ENCODE measurements around the gene EDNRB. TPM values are rescaled to one million over a fixed set of nuclear protein-coding genes. Genes with fewer than 3 reads are reported as not detected.

EDNRB gene
- total RNA-seq, 1 experiment from 2014 or later: 0.22 TPM

GRCh38 chr13:77908531-77908930, 10.1 kb downstream of the EDNRB start:
- no peak for TF ChIP-seq SP1 (IDR thresholded peaks at IDR 0.05; ENCODE audit: low read depth)
- TF ChIP-seq EZH2 (IDR thresholded peaks at IDR 0.05): no peak
- TF ChIP-seq JUND (IDR thresholded peaks at IDR 0.05): no peak
- no peak for TF ChIP-seq SRF (IDR thresholded peaks at IDR 0.05; ENCODE audit: low read depth)
- TF ChIP-seq CBX3 (IDR thresholded peaks at IDR 0.05; ENCODE audit: low read depth): no peak
- no peak for TF ChIP-seq ELF1 (IDR thresholded peaks at IDR 0.05; ENCODE audit: borderline replicate concordance, low read depth)
- H2AFZ ChIP-seq (ENCODE audit: low read depth, low read length, poor library complexity, severe bottlenecking): no peak overlapping the region
- no peaks in the 10 kb centered on the region for H3K9me2 ChIP-seq (ENCODE audit: insufficient read depth)
- CTCF ChIA-PET: no interaction called here
- H3K27me3 ChIP-seq (ENCODE audit: insufficient read depth, low read length): no peaks in the 10 kb centered on the region
- H3K4me1 ChIP-seq (ENCODE audit: control insufficient read depth in 1 of 2, insufficient read depth in 2 of 2, low read length in 2 of 2): no peaks in the 10 kb centered on the region
- no TSS peak for BruUV-seq (replicated peaks)
- no peaks in the 10 kb centered on the region for H3K36me3 ChIP-seq (ENCODE audit: control insufficient read depth in 1 of 2, insufficient read depth in 2 of 2, low read length in 2 of 2)
- H3K27ac ChIP-seq (ENCODE audit: low read depth, low read length): no peak overlapping the region
- no peak overlapping the region for H3K9ac ChIP-seq (ENCODE audit: low read length)
- no peak for ATAC-seq
- H3K4me2 ChIP-seq (ENCODE audit: low read length): no peak overlapping the region
- POLR2A ChIA-PET: no interaction called here
- no peak overlapping the region for H3K4me3 ChIP-seq (replicated peaks in 1 of 2; ENCODE audit: low read depth in 1 of 2, low read length in 2 of 2)
- RAD21 ChIA-PET (ENCODE audit: low non-redundant PET in 1 of 2, low total read pairs in 2 of 2, uncharacterized antibody in 2 of 2, unreplicated experiment in 2 of 2): no interaction called here
- intact Hi-C loops (cut with micrococcal nuclease): no loop called here
- H3K79me2 ChIP-seq (ENCODE audit: insufficient read depth, low read length): no peaks in the 10 kb centered on the region
- H4K20me1 ChIP-seq (ENCODE audit: insufficient read depth): no peaks in the 10 kb centered on the region
- no peak for DNase-seq (ENCODE audit: low read depth, low spot score)
- no peaks in the 10 kb centered on the region; a peak in 1 of 4 replicates for H3K9me3 ChIP-seq (ENCODE audit: control insufficient read depth in 1 of 2, insufficient read depth in 1 of 2, low read depth in 1 of 2, low read length in 2 of 2)

- Histone ChIP-seq H3K27ac (ENCODE audit: low read depth, low read length) (no peak overlapping the region), H3K4me3 (replicated peaks in 1 of 2; ENCODE audit: low read depth in 1 of 2, low read length in 2 of 2) (no peak overlapping the region), H2AFZ (ENCODE audit: low read depth, low read length, poor library complexity, severe bottlenecking) (no peak overlapping the region), H3K9ac (ENCODE audit: low read length) (no peak overlapping the region), H3K4me2 (ENCODE audit: low read length) (no peak overlapping the region), H3K9me3 (ENCODE audit: control insufficient read depth in 1 of 2, insufficient read depth in 1 of 2, low read depth in 1 of 2, low read length in 2 of 2) (peaks cover 0 to 3% of the 10 kb centered on the region in 2 experiments; a peak in 2 of 4 replicates), H3K4me1 (ENCODE audit: control insufficient read depth in 1 of 2, insufficient read depth in 2 of 2, low read length in 2 of 2) (no peaks in the 10 kb centered on the region), H3K9me2 (ENCODE audit: insufficient read depth) (no peaks in the 10 kb centered on the region), H3K36me3 (ENCODE audit: control insufficient read depth in 1 of 2, insufficient read depth in 2 of 2, low read length in 2 of 2) (no peaks in the 10 kb centered on the region), H4K20me1 (ENCODE audit: insufficient read depth) (no peaks in the 10 kb centered on the region), H3K79me2 (ENCODE audit: insufficient read depth, low read length) (no peaks in the 10 kb centered on the region), H3K27me3 (ENCODE audit: insufficient read depth, low read length) (no peaks in the 10 kb centered on the region)
- CTCF ChIA-PET: no interaction called here
- TF ChIP-seq SP1 (IDR thresholded peaks at IDR 0.05; ENCODE audit: low read depth): no peak
- no peak for TF ChIP-seq POLR2AphosphoS5 (IDR thresholded peaks at IDR 0.05; ENCODE audit: low read depth, low read length)
- no peak for TF ChIP-seq POLR2A (IDR thresholded peaks at IDR 0.05; ENCODE audit: borderline replicate concordance, extremely low read depth, insufficient read depth, insufficient read length)
- TF ChIP-seq EZH2 (IDR thresholded peaks at IDR 0.05): no peak
- TF ChIP-seq CEBPB (IDR thresholded peaks at IDR 0.05; ENCODE audit: low read depth): no peak
- TF ChIP-seq RAD21 (IDR thresholded peaks at IDR 0.05; ENCODE audit: low read depth): no peak
- no peak for TF ChIP-seq ATF3 (IDR thresholded peaks at IDR 0.05)
- TF ChIP-seq EGR1 (IDR thresholded peaks at IDR 0.05; ENCODE audit: low read depth): no peak
- TF ChIP-seq EZH2phosphoT487 (IDR thresholded peaks at IDR 0.05; ENCODE audit: borderline replicate concordance): no peak
- TF ChIP-seq MAX (IDR thresholded peaks at IDR 0.05): no peak
- RAD21 ChIA-PET (ENCODE audit: low non-redundant PET in 1 of 2, low total read pairs in 2 of 2, uncharacterized antibody in 2 of 2, unreplicated experiment in 2 of 2): no interaction called here
- DNase-seq (ENCODE audit: low read depth, low spot score) (no peak), ATAC-seq (no peak)
- intact Hi-C loops (cut with micrococcal nuclease): no loop called here
- BruUV-seq (replicated peaks): no TSS peak
- POLR2A ChIA-PET: no interaction called here
Measured at GRCh38 chr13:77907666-77908341, 10.8 kb downstream of the EDNRB start.

All from HCT116 (cell line).